Testis (tissue), 2 donors: Measurements from ENCODE around the gene CBARP.
"Not testable (repeated sequence)": the region's sequence is repeated elsewhere in the genome, so short reads cannot be mapped to it uniquely, and the experiment has no call there.

Experiments
- CTCF ChIP-seq, 3 experiments: fragments of 450-650 bp in 2 of 3; fragments of 200-600 bp in 1 of 3; sonication (generic) in 1 of 3; IDR thresholded peaks; one replicate each; pipeline ENCODE4 v1.5.1; 2016 to 2019; ENCODE audit warnings: antibody characterized with exemption in 3 of 3, mild to moderate bottlenecking in 2 of 3, moderate library complexity in 1 of 3
- POLR2A ChIP-seq: fragments of 450-650 bp; IDR thresholded peaks from one replicate; pipeline ENCODE4 v1.6.1; 2017; ENCODE audit warnings: antibody characterized with exemption, mild to moderate bottlenecking, moderate library complexity

- not testable (repeated sequence) for TF ChIP-seq POLR2A; CTCF (IDR thresholded peaks at IDR 0.05)
Measured at GRCh38 chr19:1200614-1201013, 37.2 kb downstream of the CBARP start.
